PFSK-1 (cell line): Measurements from ENCODE around the gene HAPLN3.

Source experiments
- POLR2AphosphoS5 ChIP-seq: IDR thresholded peaks from 2 replicates; pipeline ENCODE4 v1.6.1; 2012; ENCODE audit warnings: low read depth, mild to moderate bottlenecking, control low read depth, low read length, moderate library complexity
- SIN3A ChIP-seq: IDR thresholded peaks from 2 replicates; pipeline ENCODE4 v1.6.1; 2012; ENCODE audit warnings: mild to moderate bottlenecking, low read length, moderate library complexity, borderline replicate concordance; ENCODE audit not compliant: insufficient read depth

DNA sequence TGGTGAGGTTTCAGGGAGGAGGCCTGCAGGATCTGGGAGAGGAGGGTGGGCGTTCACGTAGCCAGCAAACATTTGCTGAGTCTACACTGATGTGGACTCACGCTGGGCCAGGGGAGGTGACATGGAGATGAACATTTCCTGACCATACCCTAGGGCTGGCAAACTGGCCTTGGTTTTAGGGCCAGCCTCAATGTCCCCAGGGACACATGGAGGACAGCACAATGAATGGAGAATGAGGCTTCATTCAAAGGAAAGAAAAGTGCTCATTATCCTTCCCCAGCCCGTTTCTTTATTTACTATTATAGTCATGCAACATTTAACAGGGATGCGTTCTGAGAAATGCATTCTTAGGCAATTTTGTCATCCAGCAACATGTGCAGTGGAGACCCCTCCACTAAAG lies 65.3 kb downstream of the HAPLN3 start:
- TF ChIP-seq POLR2AphosphoS5 (no peak), SIN3A (no peak)
